H9 (cell line): ENCODE data around the gene PPHLN1. TPM values are rescaled to one million over a fixed set of nuclear protein-coding genes. Genes with fewer than 3 reads are reported as not detected.

Source experiments
- DNase-seq: peaks from one replicate; pipeline ENCODE4 v3.0.0-alpha.2; 2017
- H2AFZ ChIP-seq: one replicate; pipeline ENCODE4 v1.6.1; 2013; ENCODE audit warnings: mild to moderate bottlenecking, low read length, control low read depth, moderate library complexity
- H2AK5ac ChIP-seq: 2 replicates; pipeline ENCODE4 v1.6.1; 2013; ENCODE audit warnings: low read length, control low read depth, mixed read lengths; ENCODE audit not compliant: insufficient read length
- H2BK120ac ChIP-seq: one replicate; pipeline ENCODE4 v1.6.1; 2013; ENCODE audit warnings: low read depth, mild to moderate bottlenecking, low read length, control low read depth, inconsistent platforms; ENCODE audit not compliant: poor library complexity, severe bottlenecking
- H2BK12ac ChIP-seq: 2 replicates; pipeline ENCODE4 v1.6.1; 2013; ENCODE audit warnings: low read length, control low read depth, mixed read lengths, low read depth; ENCODE audit not compliant: insufficient read length
- H2BK15ac ChIP-seq: 2 replicates; pipeline ENCODE4 v1.6.1; 2013; ENCODE audit warnings: low read depth, low read length, control low read depth
- H2BK20ac ChIP-seq: one replicate; pipeline ENCODE4 v1.6.1; 2013; ENCODE audit warnings: low read depth, mild to moderate bottlenecking, low read length, control low read depth, inconsistent platforms; ENCODE audit not compliant: poor library complexity, severe bottlenecking
- H2BK5ac ChIP-seq: 2 replicates; pipeline ENCODE4 v1.6.1; 2013; ENCODE audit warnings: low read length, control low read depth, mixed read lengths; ENCODE audit not compliant: insufficient read length
- H3K14ac ChIP-seq: 2 replicates; pipeline ENCODE4 v1.6.1; 2013; ENCODE audit warnings: low read length, control low read depth; ENCODE audit not compliant: insufficient read depth
- H3K18ac ChIP-seq: 2 replicates; pipeline ENCODE4 v1.6.1; 2013; ENCODE audit warnings: low read depth, mild to moderate bottlenecking, mixed read lengths, low read length, control low read depth; ENCODE audit not compliant: insufficient read length
- H3K23ac ChIP-seq: 2 replicates; pipeline ENCODE4 v1.6.1; 2013; ENCODE audit warnings: low read length, control low read depth, mixed read lengths, low read depth; ENCODE audit not compliant: insufficient read length
- H3K23me2 ChIP-seq: 2 replicates; pipeline ENCODE4 v1.6.1; 2013; ENCODE audit warnings: low read depth, mild to moderate bottlenecking, mixed read lengths, low read length, control low read depth; ENCODE audit not compliant: insufficient read length, poor library complexity, severe bottlenecking
- H3K27ac ChIP-seq: 2 replicates; pipeline ENCODE4 v1.5.1; 2013; ENCODE audit warnings: low read length, control low read depth, mixed read lengths, low read depth; ENCODE audit not compliant: insufficient read length
- H3K27me3 ChIP-seq: 2 replicates; pipeline ENCODE4 v1.6.1; 2013; ENCODE audit warnings: low read length, control low read depth, inconsistent platforms; ENCODE audit not compliant: insufficient read depth
- H3K4ac ChIP-seq: 2 replicates; pipeline ENCODE4 v1.6.1; 2013; ENCODE audit warnings: low read depth, mild to moderate bottlenecking, control low read depth, inconsistent platforms, low read length, moderate library complexity
- H3K4me1 ChIP-seq: 2 replicates; pipeline ENCODE4 v1.6.1; 2013; ENCODE audit warnings: low read length, control low read depth, inconsistent platforms; ENCODE audit not compliant: insufficient read depth
- H3K4me2 ChIP-seq: 2 replicates; pipeline ENCODE4 v1.6.1; 2013; ENCODE audit warnings: low read length, control low read depth, mixed read lengths; ENCODE audit not compliant: insufficient read length, insufficient read depth
- H3K56ac ChIP-seq: 2 replicates; pipeline ENCODE4 v1.6.1; 2013; ENCODE audit warnings: low read depth, mild to moderate bottlenecking, mixed read lengths, low read length, control low read depth; ENCODE audit not compliant: insufficient read length
- H3K79me1 ChIP-seq: 2 replicates; pipeline ENCODE4 v1.6.1; 2013; ENCODE audit warnings: low read depth, mild to moderate bottlenecking, moderate library complexity, low read length, control low read depth, inconsistent platforms; ENCODE audit not compliant: insufficient read depth, poor library complexity, severe bottlenecking
- H3K79me2 ChIP-seq: 2 replicates; pipeline ENCODE4 v1.6.1; 2013; ENCODE audit warnings: low read length, control low read depth, inconsistent platforms; ENCODE audit not compliant: insufficient read depth
- H3K9ac ChIP-seq: 2 replicates; pipeline ENCODE4 v1.6.1; 2013; ENCODE audit warnings: low read length, control low read depth, mixed read lengths; ENCODE audit not compliant: insufficient read length; ENCODE audit errors: extremely low read depth
- H3K9me3 ChIP-seq: one replicate; pipeline ENCODE4 v1.6.1; 2013; ENCODE audit warnings: low read depth, low read length, inconsistent platforms; ENCODE audit not compliant: control insufficient read depth
- H3T11ph ChIP-seq: one replicate; pipeline ENCODE4 v1.6.1; 2013; ENCODE audit warnings: mild to moderate bottlenecking, low read length, control low read depth, inconsistent platforms
- H4K20me1 ChIP-seq: one replicate; pipeline ENCODE4 v1.6.1; 2013; ENCODE audit not compliant: control insufficient read depth, insufficient read length, insufficient read depth
- H4K5ac ChIP-seq: 2 replicates; pipeline ENCODE4 v1.6.1; 2013; ENCODE audit warnings: low read depth, mild to moderate bottlenecking, mixed read lengths, low read length, control low read depth; ENCODE audit not compliant: insufficient read length
- H4K8ac ChIP-seq: replicated peaks from 2 replicates; pipeline ENCODE4 v1.6.1; 2013; ENCODE audit warnings: low read length, control low read depth, mixed read lengths, low read depth; ENCODE audit not compliant: insufficient read length
- H4K91ac ChIP-seq: 2 replicates; pipeline ENCODE4 v1.6.1; 2013; ENCODE audit warnings: low read depth, mild to moderate bottlenecking, moderate library complexity, mixed read lengths, low read length, control low read depth; ENCODE audit not compliant: insufficient read length
- H3K27ac Mint-ChIP-seq, 3 experiments: 2 replicates in 2 of 3; 3 replicates in 1 of 3; pipeline ENCODE4 v1.8.0; 2020 to 2021; ENCODE audit warnings: mixed read lengths in 3 of 3, mild to moderate bottlenecking in 1 of 3, moderate library complexity in 1 of 3
- H3K27me3 Mint-ChIP-seq: 2 replicates; pipeline ENCODE4 v1.8.0; 2021; ENCODE audit warnings: low read depth, mild to moderate bottlenecking, moderate library complexity, mixed read lengths
- H3K36me3 Mint-ChIP-seq, 3 experiments: 2 replicates in 2 of 3; 3 replicates in 1 of 3; pipeline ENCODE4 v1.8.0; 2020 to 2021; ENCODE audit warnings: low read depth in 3 of 3, mixed read lengths in 3 of 3; ENCODE audit not compliant: insufficient read depth in 1 of 3
- H3K4me1 Mint-ChIP-seq, 2 experiments: 2 replicates each; pipeline ENCODE4 v1.8.0; 2020; ENCODE audit warnings: mixed read lengths in 2 of 2
- H3K4me3 Mint-ChIP-seq, 2 experiments: 2 replicates in 1 of 2; 3 replicates in 1 of 2; pipeline ENCODE4 v1.8.0; 2020 to 2021; ENCODE audit warnings: mild to moderate bottlenecking in 2 of 2, mixed read lengths in 2 of 2, moderate library complexity in 1 of 2
- H3K9me3 Mint-ChIP-seq, 2 experiments: 2 replicates in 1 of 2; 3 replicates in 1 of 2; pipeline ENCODE4 v1.8.0; 2020; ENCODE audit warnings: mild to moderate bottlenecking in 2 of 2, mixed read lengths in 2 of 2, moderate library complexity in 1 of 2
- CTCF ChIP-seq: fragments of 200-600 bp; sonication (generic); conservative IDR thresholded peaks from 3 replicates; pipeline ENCODE4 v1.8.0; 2021; ENCODE audit warnings: antibody characterized with exemption, mild to moderate bottlenecking
- WGBS: extraction: QIAGEN DNeasy Blood & Tissue Kit; methylation state at CpG from one replicate; pipeline ENCODE4 v1.1.7; 2013; ENCODE audit warnings: missing lambda C conversion rate, low lambda C conversion rate, mixed read lengths; ENCODE audit not compliant: insufficient read length; ENCODE audit errors: extremely low coverage; 5-methylcytosine and 5-hydroxymethylcytosine counted together
- total RNA-seq: library from RNA; stranded (reverse); gene quantifications from 2 replicates; pipeline ENCODE4 v1.2.1, GENCODE V29; 2021

Gene PPHLN1
- total RNA-seq, 1 experiment from 2014 or later: 66.2 TPM

GRCh38 chr12:42421844-42422779 lies 96.1 kb downstream of the PPHLN1 start:
- H3K27ac ChIP-seq: no peak overlapping the region
- no peak overlapping the region for H3T11ph ChIP-seq
- Mint-ChIP-seq H3K36me3 (peaks cover 0 to 4% (median 1%) of the 10 kb centered on the region in 3 experiments; a peak in 1 of 7 replicates), H3K27ac (0 out of 7 replicates have a peak overlapping the region, but pooled peaks of 1 of the 3 experiments have one; percentile 7), H3K4me1 (peaks cover 14 to 15% of the 10 kb centered on the region in 2 experiments), H3K27me3 (no peaks in the 10 kb centered on the region), H3K9me3 (no peaks in the 10 kb centered on the region), H3K4me3 (no peak overlapping the region)
- H3K56ac ChIP-seq: no peak overlapping the region
- H4K20me1 ChIP-seq: no peaks in the 10 kb centered on the region
- H3K23ac ChIP-seq: no peak overlapping the region
- no peak overlapping the region for H2AK5ac ChIP-seq
- H3K4me2 ChIP-seq: no peak overlapping the region
- no peak overlapping the region for H2BK20ac ChIP-seq
- no peak overlapping the region for H3K9ac ChIP-seq
- no peaks in the 10 kb centered on the region for H3K9me3 ChIP-seq
- no peak overlapping the region for H3K18ac ChIP-seq
- no peak overlapping the region for H3K4ac ChIP-seq
- no peaks in the 10 kb centered on the region; the same call in 1 of the 2 replicates for H3K4me1 ChIP-seq
- no peak overlapping the region for H2BK5ac ChIP-seq
- no CpG with 5 or more reads among the region's 3 CpGs for WGBS
- no peak overlapping the region for H2BK12ac ChIP-seq
- no peak overlapping the region for H2AFZ ChIP-seq
- H4K8ac ChIP-seq: no peak overlapping the region
- no peak overlapping the region for H2BK15ac ChIP-seq
- H3K23me2 ChIP-seq: no peaks in the 10 kb centered on the region
- no peak for DNase-seq
- no peak overlapping the region for H3K14ac ChIP-seq
- H3K79me2 ChIP-seq: no peaks in the 10 kb centered on the region
- TF ChIP-seq CTCF: no peak
- H2BK120ac ChIP-seq: no peak overlapping the region
- no peaks in the 10 kb centered on the region for H3K79me1 ChIP-seq
- H4K91ac ChIP-seq: no peak overlapping the region
- no peaks in the 10 kb centered on the region for H3K27me3 ChIP-seq
- no peak overlapping the region for H4K5ac ChIP-seq
